IgD-negative memory B cell (primary cell): ENCODE measurements around the gene AQP11. TPM values are rescaled to one million over a fixed set of nuclear protein-coding genes. Genes with fewer than 3 reads are reported as not detected.
A peak's percentile ranks its signal among the peaks of the same experiment; 100 is the strongest.
"Not testable (repeated sequence)": the region's sequence is repeated elsewhere in the genome, so short reads cannot be mapped to it uniquely, and the experiment has no call there.

Experiments
- H3K27ac Mint-ChIP-seq, 3 donors: one replicate each; pipeline ENCODE4 v1.8.0; 2020 to 2022; ENCODE audit warnings: mild to moderate bottlenecking in 3 of 3, mixed read lengths in 3 of 3, moderate library complexity in 1 of 3
- H3K27me3 Mint-ChIP-seq: one replicate; pipeline ENCODE4 v1.8.0; 2021; ENCODE audit warnings: mixed read lengths
- H3K36me3 Mint-ChIP-seq: one replicate; pipeline ENCODE4 v1.8.0; 2020; ENCODE audit warnings: mild to moderate bottlenecking, mixed read lengths
- H3K4me1 Mint-ChIP-seq, 3 donors: one replicate each; pipeline ENCODE4 v1.8.0; 2020 to 2022; ENCODE audit warnings: mixed read lengths in 3 of 3, mild to moderate bottlenecking in 1 of 3
- H3K4me3 Mint-ChIP-seq, 4 donors: one replicate each; pipeline ENCODE4 v1.8.0; 2020 to 2022; ENCODE audit warnings: mild to moderate bottlenecking in 4 of 4, mixed read lengths in 4 of 4, moderate library complexity in 3 of 4
- H3K9me3 Mint-ChIP-seq, 3 donors: one replicate each; pipeline ENCODE4 v1.8.0; 2020 to 2021; ENCODE audit warnings: mixed read lengths in 3 of 3, mild to moderate bottlenecking in 1 of 3
- polyA plus RNA-seq: library from polyadenylated mRNA; unstranded; fragments of 300-500 nt; fragmentation: Illumina TruSeq; gene quantifications from one replicate; pipeline ENCODE4 v1.2.3, GENCODE V29; 2021

AQP11 gene
- polyA plus RNA-seq, 1 donor from 2014 or later: 0.48 TPM

GRCh38 chr11:77569676-77570070 lies 20.1 kb upstream of the AQP11 start:
- no peak overlapping the region for H3K4me3 Mint-ChIP-seq
- no peaks in the 10 kb centered on the region for H3K4me1 Mint-ChIP-seq
- peaks cover 0 to 2% (median 0%) of the 10 kb centered on the region in 3 donors for H3K9me3 Mint-ChIP-seq
- no peaks in the 10 kb centered on the region for H3K36me3 Mint-ChIP-seq
- H3K27ac Mint-ChIP-seq: no peak overlapping the region
- peaks cover 1% of the 10 kb centered on the region for H3K27me3 Mint-ChIP-seq

- not testable (repeated sequence) for H3K36me3 Mint-ChIP-seq, H3K27me3 Mint-ChIP-seq, H3K4me3 Mint-ChIP-seq, H3K4me1 Mint-ChIP-seq, H3K9me3 Mint-ChIP-seq, H3K27ac Mint-ChIP-seq
Observed at GRCh38 chr11:77570896-77571295, 18.9 kb upstream of the AQP11 start.

DNA sequence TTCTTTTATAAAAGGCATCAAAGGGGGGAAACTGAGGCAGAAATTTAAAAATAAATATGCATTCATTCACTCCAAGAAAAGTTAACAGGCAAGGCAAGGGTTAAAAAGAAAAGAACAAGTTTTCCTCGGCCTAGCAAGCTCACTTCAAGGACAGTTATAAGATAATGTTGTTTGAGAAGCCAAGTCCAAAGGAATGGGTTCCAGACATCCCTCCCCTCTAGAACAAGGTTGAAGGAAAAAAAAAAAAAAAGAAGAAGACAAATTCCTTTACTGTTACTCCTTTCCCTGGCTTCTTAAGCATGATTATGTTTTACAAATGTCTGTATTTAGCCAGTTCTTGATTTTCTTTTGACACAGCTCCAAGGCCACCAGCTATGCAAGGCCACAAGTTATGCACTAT lies 14.3 kb upstream of the AQP11 start:
- H3K27me3 Mint-ChIP-seq, H3K4me1 Mint-ChIP-seq, H3K27ac Mint-ChIP-seq: not testable (repeated sequence)

GRCh38 chr11:77580712-77581337 lies 8.9 kb upstream of the AQP11 start:
- H3K27ac Mint-ChIP-seq: no peak overlapping the region
- H3K4me3 Mint-ChIP-seq: peak overlapping the region in 1 of 4 donors; percentile 14
- H3K9me3 Mint-ChIP-seq: peaks cover 0 to 8% (median 2%) of the 10 kb centered on the region in 3 donors
- no peaks in the 10 kb centered on the region for H3K27me3 Mint-ChIP-seq
- peaks cover 2% of the 10 kb centered on the region for H3K36me3 Mint-ChIP-seq
- H3K4me1 Mint-ChIP-seq: no peaks in the 10 kb centered on the region

More for the DNA sequence above, 14.3 kb upstream of the AQP11 start:
- H3K36me3 Mint-ChIP-seq, H3K9me3 Mint-ChIP-seq, H3K4me3 Mint-ChIP-seq: not testable (repeated sequence)

DNA sequence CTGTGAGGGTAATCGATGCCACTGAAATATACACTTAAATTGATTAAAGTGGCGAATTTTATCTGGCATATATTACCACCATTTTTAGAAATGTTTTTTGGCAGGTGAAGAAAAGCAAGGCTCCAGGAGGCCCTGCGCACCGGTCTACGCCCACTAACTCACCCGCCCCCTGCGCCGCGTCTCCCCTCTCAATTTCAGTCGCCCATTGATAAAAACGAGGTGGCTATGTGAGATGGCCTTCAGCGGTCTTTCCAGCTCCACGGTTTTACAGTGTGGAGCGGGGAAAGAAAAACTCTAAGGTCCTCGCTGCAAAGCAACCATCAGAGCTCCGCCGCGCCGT lies 602 bp upstream of the AQP11 start:
- H3K27me3 Mint-ChIP-seq: no peaks in the 10 kb centered on the region
- H3K4me1 Mint-ChIP-seq: peaks cover 2 to 14% (median 13%) of the 10 kb centered on the region in 3 donors
- no peaks in the 10 kb centered on the region for H3K36me3 Mint-ChIP-seq
- no peak overlapping the region for H3K27ac Mint-ChIP-seq
- H3K9me3 Mint-ChIP-seq: no peaks in the 10 kb centered on the region
- peak overlapping the region; percentile 87 to 94 (median 93) for H3K4me3 Mint-ChIP-seq

- Mint-ChIP-seq H3K27ac (peak overlapping the region; percentile 48 to 78 (median 57)), H3K36me3 (no peaks in the 10 kb centered on the region), H3K9me3 (no peaks in the 10 kb centered on the region), H3K27me3 (no peaks in the 10 kb centered on the region), H3K4me1 (peaks cover 2 to 14% (median 13%) of the 10 kb centered on the region in 3 donors), H3K4me3 (peak overlapping the region; percentile 85 to 97 (median 92))
Observed at GRCh38 chr11:77590194-77590782, 535 bp downstream of the AQP11 start.

DNA sequence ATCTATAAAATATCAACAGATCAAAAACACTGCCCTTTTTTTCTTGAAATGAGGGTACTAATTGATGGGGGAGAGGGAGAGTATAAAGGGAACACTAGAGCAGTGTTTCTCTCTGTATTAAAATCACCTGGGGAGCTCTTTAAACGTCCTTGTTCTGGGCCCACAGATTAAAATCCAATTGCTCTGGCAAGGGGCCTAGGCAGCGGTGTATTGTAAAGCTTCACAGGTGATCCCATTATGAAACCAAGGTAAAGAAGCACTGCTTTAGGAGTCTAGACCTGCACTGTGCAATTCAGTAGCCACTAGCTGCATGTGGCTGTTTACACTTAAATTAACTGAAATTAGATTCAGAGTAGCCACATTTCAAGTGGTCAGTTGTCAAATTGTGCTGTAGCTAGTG lies 3.0 kb downstream of the AQP11 start:
- Mint-ChIP-seq H3K36me3 (no peaks in the 10 kb centered on the region), H3K9me3 (no peaks in the 10 kb centered on the region), H3K4me1 (peaks cover 2 to 14% (median 13%) of the 10 kb centered on the region in 3 donors), H3K27me3 (no peaks in the 10 kb centered on the region), H3K4me3 (no peak overlapping the region), H3K27ac (no peak overlapping the region)

DNA sequence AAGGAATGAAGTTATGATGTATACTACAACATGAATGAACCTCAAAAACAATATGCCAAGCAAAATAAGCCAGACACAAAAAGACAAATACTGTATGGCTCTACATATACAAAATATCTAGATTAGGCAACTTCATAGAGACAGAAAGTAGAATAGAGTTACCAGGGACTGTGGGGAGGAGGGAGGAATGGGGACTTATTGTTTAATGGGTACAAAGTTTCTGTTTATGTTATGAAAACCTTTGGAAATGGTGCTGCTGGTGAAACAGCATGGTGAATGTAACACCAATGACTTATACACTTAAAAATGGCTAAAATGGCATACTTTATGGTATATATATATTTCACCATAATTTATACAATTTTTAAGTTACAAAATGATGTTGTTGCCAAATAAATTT lies 4.1 kb downstream of the AQP11 start:
- H3K4me3 Mint-ChIP-seq: no peak overlapping the region
- no peaks in the 10 kb centered on the region for H3K9me3 Mint-ChIP-seq
- H3K27ac Mint-ChIP-seq: no peak overlapping the region

GRCh38 chr11:77596626-77597025 lies 6.9 kb downstream of the AQP11 start:
- H3K9me3 Mint-ChIP-seq: no peaks in the 10 kb centered on the region
- no peaks in the 10 kb centered on the region for H3K27me3 Mint-ChIP-seq
- H3K36me3 Mint-ChIP-seq: peaks cover 1% of the 10 kb centered on the region
- no peak overlapping the region for H3K4me3 Mint-ChIP-seq
- H3K4me1 Mint-ChIP-seq: peaks cover 0 to 1% (median 0%) of the 10 kb centered on the region in 3 donors
- H3K27ac Mint-ChIP-seq: no peak overlapping the region

More for the DNA sequence above, 4.1 kb downstream of the AQP11 start:
- Mint-ChIP-seq H3K36me3 (no peaks in the 10 kb centered on the region), H3K27me3 (no peaks in the 10 kb centered on the region), H3K4me1 (peaks cover 3 to 12% (median 11%) of the 10 kb centered on the region in 3 donors)

DNA sequence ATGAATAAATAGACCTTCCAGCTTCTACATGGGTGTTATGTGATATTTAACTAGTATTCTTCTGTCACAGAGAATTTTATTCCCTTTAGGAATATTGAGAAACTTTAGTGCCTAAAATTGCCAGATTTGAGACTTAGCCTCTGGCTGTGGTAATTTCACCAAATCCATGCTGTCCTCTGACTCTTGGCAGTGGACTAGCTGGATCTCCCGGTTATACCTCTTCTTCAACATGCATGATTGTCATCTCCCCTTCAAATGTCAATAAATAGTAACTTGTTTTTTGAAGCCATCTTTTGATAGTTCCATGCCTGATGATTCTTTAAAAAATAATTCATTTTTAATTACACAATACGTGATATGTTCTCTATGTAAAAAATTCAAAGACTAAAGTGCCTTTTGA lies 8.4 kb downstream of the AQP11 start:
- no peak overlapping the region for H3K4me3 Mint-ChIP-seq
- peaks cover 4% of the 10 kb centered on the region for H3K36me3 Mint-ChIP-seq
- H3K27me3 Mint-ChIP-seq: no peaks in the 10 kb centered on the region
- no peak overlapping the region for H3K27ac Mint-ChIP-seq
- no peaks in the 10 kb centered on the region for H3K9me3 Mint-ChIP-seq
- peaks cover 0 to 1% (median 0%) of the 10 kb centered on the region in 3 donors for H3K4me1 Mint-ChIP-seq

GRCh38 chr11:77602381-77603088 lies 12.8 kb downstream of the AQP11 start:
- H3K27ac Mint-ChIP-seq: no peak overlapping the region
- H3K27me3 Mint-ChIP-seq: no peaks in the 10 kb centered on the region
- peaks cover 4% of the 10 kb centered on the region for H3K36me3 Mint-ChIP-seq
- H3K4me3 Mint-ChIP-seq: no peak overlapping the region
- no peaks in the 10 kb centered on the region for H3K9me3 Mint-ChIP-seq
- peaks cover 0 to 1% (median 0%) of the 10 kb centered on the region in 3 donors for H3K4me1 Mint-ChIP-seq

GRCh38 chr11:77604281-77604680 lies 14.5 kb downstream of the AQP11 start:
- Mint-ChIP-seq H3K4me3 (no peak overlapping the region), H3K27ac (no peak overlapping the region), H3K27me3 (no peaks in the 10 kb centered on the region), H3K9me3 (no peaks in the 10 kb centered on the region), H3K36me3 (peaks cover 4% of the 10 kb centered on the region), H3K4me1 (no peaks in the 10 kb centered on the region)

DNA sequence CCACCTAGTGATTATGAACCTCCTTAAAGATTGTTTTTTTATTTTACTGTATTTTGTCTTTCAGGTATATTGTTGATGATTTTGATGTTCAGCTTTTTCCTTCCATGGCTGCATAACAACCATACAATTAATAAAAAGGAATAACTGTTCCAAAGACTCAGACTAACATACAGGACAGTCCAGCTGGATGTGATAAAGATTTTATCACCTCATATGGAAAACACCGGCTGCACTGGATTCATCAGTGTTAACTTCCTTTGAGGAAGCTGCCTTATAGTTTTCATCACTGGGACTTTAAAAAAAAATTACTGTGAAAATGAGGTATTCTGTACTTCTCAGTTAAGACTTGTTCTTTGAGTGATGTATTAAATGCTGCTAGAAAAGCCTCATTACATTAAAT lies 19.5 kb downstream of the AQP11 start:
- H3K4me1 Mint-ChIP-seq: no peaks in the 10 kb centered on the region
- peaks cover 2% of the 10 kb centered on the region for H3K36me3 Mint-ChIP-seq
- no peak overlapping the region for H3K27ac Mint-ChIP-seq
- H3K4me3 Mint-ChIP-seq: no peak overlapping the region
- no peaks in the 10 kb centered on the region for H3K9me3 Mint-ChIP-seq
- no peaks in the 10 kb centered on the region for H3K27me3 Mint-ChIP-seq

GRCh38 chr11:77611921-77612320 lies 22.2 kb downstream of the AQP11 start:
- no peaks in the 10 kb centered on the region for H3K4me1 Mint-ChIP-seq
- no peak overlapping the region for H3K4me3 Mint-ChIP-seq
- H3K27me3 Mint-ChIP-seq: no peaks in the 10 kb centered on the region
- H3K36me3 Mint-ChIP-seq: peaks cover 2% of the 10 kb centered on the region
- H3K9me3 Mint-ChIP-seq: no peaks in the 10 kb centered on the region
- no peak overlapping the region for H3K27ac Mint-ChIP-seq

DNA sequence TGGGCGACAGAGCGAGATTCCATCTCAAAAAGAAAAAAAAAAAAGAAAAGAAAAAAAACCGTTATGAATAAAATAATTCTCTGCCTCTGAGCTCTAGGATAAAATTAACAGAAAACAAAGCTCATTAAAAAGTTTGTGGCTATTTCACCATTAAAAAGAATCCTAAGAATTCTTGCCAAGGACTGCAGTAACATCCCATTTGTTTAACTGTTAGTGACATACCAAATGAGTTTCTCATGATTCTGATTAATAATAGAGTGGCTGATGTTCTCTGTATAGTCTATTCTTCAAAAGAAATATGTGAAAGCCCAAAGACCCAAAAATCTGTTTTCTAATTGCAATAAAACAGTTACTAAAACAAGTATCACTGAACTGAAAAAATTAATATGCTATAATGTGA lies 28.1 kb downstream of the AQP11 start:
- Mint-ChIP-seq H3K27me3 (no peaks in the 10 kb centered on the region), H3K36me3 (no peaks in the 10 kb centered on the region), H3K4me1 (no peaks in the 10 kb centered on the region), H3K27ac (no peak overlapping the region), H3K4me3 (no peak overlapping the region), H3K9me3 (no peaks in the 10 kb centered on the region)
